Measurements from ENCODE around the gene SMG6. TPM values are rescaled to one million over a fixed set of nuclear protein-coding genes. Genes with fewer than 3 reads are reported as not detected.
A peak's percentile ranks its signal among the peaks of the same experiment; 100 is the strongest.

The SMG6 gene
- polyA plus RNA-seq, 1 experiment: 27.3 TPM

DNA sequence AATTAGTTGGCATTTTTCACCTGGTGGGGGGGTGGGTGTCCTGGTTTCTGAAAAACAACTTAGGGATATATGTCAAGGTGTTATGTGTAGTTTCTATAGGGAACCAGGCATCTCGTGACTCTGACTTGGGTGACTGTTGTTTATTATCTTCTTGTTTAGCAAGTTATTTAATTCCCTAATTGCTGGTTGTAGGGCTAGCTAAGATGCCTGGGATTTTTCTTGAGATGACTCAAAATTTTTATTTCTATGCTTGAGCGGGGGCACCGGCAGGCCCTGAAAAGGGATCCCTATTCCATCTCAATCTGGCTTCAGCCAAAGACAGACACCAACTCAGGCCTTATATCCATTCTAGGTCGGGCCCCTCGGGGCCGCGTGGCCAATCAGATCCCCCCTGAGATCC is 270.4 kb downstream of the SMG6 start:
- POLR2A ChIA-PET: no interaction called here
- DNase-seq (ENCODE audit: low read depth, low spot score): no peak
- Histone ChIP-seq H3K27ac (ENCODE audit: low read depth, low read length) (peak overlapping the region; percentile 21), H3K9me3 (ENCODE audit: control insufficient read depth, insufficient read depth, low read length) (peaks cover 4% of the 10 kb centered on the region; the same call in 1 of the 2 replicates), H3K4me3 (ENCODE audit: low read depth, low read length) (no peak overlapping the region), H3K27me3 (ENCODE audit: control insufficient read depth, insufficient read depth, low read length) (peaks cover under 1% of the 10 kb centered on the region)
- CTCF ChIA-PET: no interaction called here
- no peak for TF ChIP-seq CTCF (IDR thresholded peaks at IDR 0.05; ENCODE audit: low read depth, low read length)

DNA sequence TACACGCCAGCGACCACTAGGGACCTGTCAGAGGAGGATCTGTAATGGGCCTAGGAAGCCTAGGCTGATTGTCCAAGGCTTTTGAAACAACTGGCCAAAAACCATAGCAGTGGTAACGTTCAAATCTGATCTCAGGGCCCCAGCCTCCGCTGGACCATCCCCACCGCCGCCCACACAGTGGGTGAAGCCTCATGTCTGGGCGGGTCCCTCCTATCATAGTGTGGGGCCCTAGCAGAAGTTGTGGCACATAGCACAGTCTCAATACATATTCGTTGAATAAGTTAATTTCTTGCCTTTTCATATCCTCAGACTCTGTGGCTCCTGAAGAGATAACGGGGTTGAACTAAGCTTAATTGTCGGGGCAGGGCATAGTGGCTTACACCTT is 272.8 kb downstream of the SMG6 start:
- no peak overlapping the region for H3K27ac ChIP-seq (ENCODE audit: low read depth, low read length)
- DNase-seq (ENCODE audit: low read depth, low spot score): peak; percentile 81
- peaks cover 4% of the 10 kb centered on the region; the same call in 1 of the 2 replicates for H3K9me3 ChIP-seq (ENCODE audit: control insufficient read depth, insufficient read depth, low read length)
- ChIA-PET POLR2A (no interaction called here), CTCF (interaction anchor here (0.7 to 2.4 kb wide), 4 partner anchors 18 to 214 kb away, joined by 3 to 11 read pairs (median 3); no protein-coding TSS in a partner anchor)
- peak; percentile 69 for TF ChIP-seq CTCF (IDR thresholded peaks at IDR 0.05; ENCODE audit: low read depth, low read length)
- peak overlapping the region; percentile 96 for H3K4me3 ChIP-seq (ENCODE audit: low read depth, low read length)
- H3K27me3 ChIP-seq (ENCODE audit: control insufficient read depth, insufficient read depth, low read length): peaks cover 9% of the 10 kb centered on the region

- POLR2A ChIA-PET: interaction anchor here (1.5 kb wide), 1 partner anchor 314 kb away, joined by 4 read pairs; no protein-coding TSS in a partner anchor
These were observed 273.4 kb downstream of the SMG6 start, which contains the start of gene DPH1 for GRCh38 chr17:2029911-2030778. Gene DPH1, plus strand, starts transcription at chr17:2030153. Its CDS starts 17 bp downstream, at chr17:2030170.

DNA sequence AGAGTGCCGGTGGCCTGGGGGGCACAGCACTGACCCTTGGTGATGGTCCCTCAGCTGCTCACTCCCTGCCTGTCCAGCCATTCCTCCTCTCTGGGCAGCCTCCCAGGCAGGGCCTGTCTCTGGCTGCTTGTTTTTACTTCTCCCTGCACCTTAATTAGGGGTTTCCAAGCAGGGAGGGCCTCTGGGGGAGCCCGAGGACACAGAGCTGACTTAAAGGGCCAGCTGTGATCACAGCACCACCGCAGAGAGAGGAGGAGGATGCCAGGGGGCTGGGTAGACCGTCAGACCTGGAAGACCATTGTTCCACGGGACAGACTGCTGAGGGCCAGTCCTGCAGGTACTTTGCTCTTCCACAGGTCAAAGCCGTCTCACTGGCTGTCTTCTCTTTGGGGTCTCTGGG is 274.8 kb downstream of the SMG6 start:
- Histone ChIP-seq H3K27ac (ENCODE audit: low read depth, low read length) (no peak overlapping the region), H3K27me3 (ENCODE audit: control insufficient read depth, insufficient read depth, low read length) (peaks cover 21% of the 10 kb centered on the region), H3K4me3 (ENCODE audit: low read depth, low read length) (no peak overlapping the region), H3K9me3 (ENCODE audit: control insufficient read depth, insufficient read depth, low read length) (peaks cover 4% of the 10 kb centered on the region; the same call in 1 of the 2 replicates)
- no peak for DNase-seq (ENCODE audit: low read depth, low spot score)
- ChIA-PET CTCF (interaction anchor here (0.7 to 2.7 kb wide), 3 partner anchors 26 to 120 kb away, joined by 3 to 15 read pairs (median 4); no protein-coding TSS in a partner anchor), POLR2A (interaction anchor here (1.5 kb wide), 1 partner anchor 312 kb away, joined by 4 read pairs; no protein-coding TSS in a partner anchor)
- TF ChIP-seq CTCF (IDR thresholded peaks at IDR 0.05; ENCODE audit: low read depth, low read length): no peak

More at GRCh38 chr17:2029911-2030778, 273.4 kb downstream of the SMG6 start, which contains the start of gene DPH1:
- peak within 1 kb of the TSS; percentile 96 for H3K4me3 ChIP-seq (ENCODE audit: low read depth, low read length)
- CTCF ChIA-PET: interaction anchor here (0.9 to 2.7 kb wide), 3 partner anchors 121 to 367 kb away, joined by 3 to 15 read pairs (median 11); no protein-coding TSS in a partner anchor
- no peak for TF ChIP-seq CTCF (IDR thresholded peaks at IDR 0.05; ENCODE audit: low read depth, low read length)
- peaks cover 4% of the 10 kb centered on the region; the same call in 1 of the 2 replicates for H3K9me3 ChIP-seq (ENCODE audit: control insufficient read depth, insufficient read depth, low read length)
- peaks cover 15% of the 10 kb centered on the region for H3K27me3 ChIP-seq (ENCODE audit: control insufficient read depth, insufficient read depth, low read length)
- H3K27ac ChIP-seq (ENCODE audit: low read depth, low read length): peak within 1 kb of the TSS; percentile 49
- DNase-seq (ENCODE audit: low read depth, low spot score): peak; percentile 62
